GF-D8 (cell line): Measurements from ENCODE around the gene STEAP3.

ENCODE experiments used
- DNase-seq: peaks from one replicate; lab custom pipeline; 2025; lab: John Stamatoyannopoulos, UW

The STEAP3 gene

GRCh38 chr2:119223521-119224390 is at the start of gene STEAP3:
Gene STEAP3, plus strand, starts transcription at chr2:119223834. Its CDS starts 7,179 bp downstream, at chr2:119231013.
- DNase-seq = peak; percentile 60

- DNase-seq = no peak
These were observed 49.2 kb upstream of the STEAP3 start for GRCh38 chr2:119174216-119174992.

- DNase-seq = no peak
These were observed 48.7 kb upstream of the STEAP3 start for GRCh38 chr2:119174993-119175347.

GRCh38 chr2:119175517-119175916 is 48.1 kb upstream of the STEAP3 start:
- no peak for DNase-seq

GRCh38 chr2:119177171-119177837 is 46.3 kb upstream of the STEAP3 start:
- DNase-seq = no peak

- no peak for DNase-seq
These were observed 45.8 kb upstream of the STEAP3 start for GRCh38 chr2:119177838-119178190.

- no peak for DNase-seq
These were observed 44.9 kb upstream of the STEAP3 start for GRCh38 chr2:119178776-119179175.

- no peak for DNase-seq
These were observed 44.4 kb upstream of the STEAP3 start for GRCh38 chr2:119179202-119179601.

GRCh38 chr2:119179991-119180390 is 43.6 kb upstream of the STEAP3 start:
- no peak for DNase-seq

GRCh38 chr2:119180892-119181291 is 42.7 kb upstream of the STEAP3 start:
- DNase-seq = no peak

- DNase-seq = no peak
These were observed 42.2 kb upstream of the STEAP3 start for GRCh38 chr2:119181391-119181790.

GRCh38 chr2:119181791-119182445 is 41.7 kb upstream of the STEAP3 start:
- no peak for DNase-seq

- DNase-seq = no peak
These were observed 39.1 kb upstream of the STEAP3 start for GRCh38 chr2:119184512-119184911.

GRCh38 chr2:119190321-119191111 is 33.1 kb upstream of the STEAP3 start:
- no peak for DNase-seq

GRCh38 chr2:119192893-119193292 is 30.7 kb upstream of the STEAP3 start:
- no peak for DNase-seq

GRCh38 chr2:119195001-119195400 is 28.6 kb upstream of the STEAP3 start:
- DNase-seq = no peak

GRCh38 chr2:119195887-119196286 is 27.7 kb upstream of the STEAP3 start:
- no peak for DNase-seq

GRCh38 chr2:119196301-119197125 is 27.1 kb upstream of the STEAP3 start:
- no peak for DNase-seq

GRCh38 chr2:119197126-119197405 is 26.6 kb upstream of the STEAP3 start:
- DNase-seq = no peak

- no peak for DNase-seq
These were observed 25.9 kb upstream of the STEAP3 start for GRCh38 chr2:119197529-119198239.
